Natural killer cell (primary cell): ENCODE data around the gene ZNF497. TPM values are rescaled to one million over a fixed set of nuclear protein-coding genes. Genes with fewer than 3 reads are reported as not detected.

Experiments
- ATAC-seq, 3 donors: fragments of 150-1000 bp in 2 of 3; fragments of 200-7000 bp in 1 of 3; cut with Tn5 transposase; 1 replicate in 1 of 3; 2 replicates in 2 of 3; pipeline ENCODE4 v1.10.0; 2021; ENCODE audit warnings: mild to moderate bottlenecking in 2 of 3, moderate library complexity in 2 of 3
- DNase-seq, 2 donors: peaks; one replicate each; pipeline versions ENCODE4 v3.0.0 to v3.0.0-alpha.2; 2013 to 2021; ENCODE audit warnings: mixed read lengths in 1 of 2
- H3K27ac ChIP-seq: one replicate; pipeline ENCODE4 v1.5.1; 2013; ENCODE audit warnings: mild to moderate bottlenecking, low read length
- H3K27me3 ChIP-seq: one replicate; pipeline ENCODE4 v1.6.1; 2013; ENCODE audit warnings: low read length; ENCODE audit not compliant: control insufficient read depth, insufficient read depth
- H3K36me3 ChIP-seq: one replicate; pipeline ENCODE4 v1.6.1; 2013; ENCODE audit warnings: low read length; ENCODE audit not compliant: control insufficient read depth, insufficient read depth
- H3K4me1 ChIP-seq: one replicate; pipeline ENCODE4 v1.6.1; 2013; ENCODE audit warnings: low read length; ENCODE audit not compliant: control insufficient read depth, insufficient read depth
- H3K4me3 ChIP-seq: one replicate; pipeline ENCODE4 v1.5.1; 2013; ENCODE audit warnings: low read length
- H3K9me3 ChIP-seq: one replicate; pipeline ENCODE4 v1.6.1; 2013; ENCODE audit warnings: low read length; ENCODE audit not compliant: control insufficient read depth, insufficient read depth
- H3K27ac Mint-ChIP-seq, 2 donors: one replicate each; pipeline ENCODE4 v1.8.0; 2022; ENCODE audit warnings: mild to moderate bottlenecking in 2 of 2, mixed read lengths in 2 of 2, moderate library complexity in 1 of 2
- H3K27me3 Mint-ChIP-seq, 2 donors: one replicate each; pipeline ENCODE4 v1.8.0; 2022; ENCODE audit warnings: low read depth in 2 of 2, mixed read lengths in 2 of 2
- H3K36me3 Mint-ChIP-seq: one replicate; pipeline ENCODE4 v1.8.0; 2022; ENCODE audit warnings: mixed read lengths
- H3K4me1 Mint-ChIP-seq, 2 donors: one replicate each; pipeline ENCODE4 v1.8.0; 2022; ENCODE audit warnings: mixed read lengths in 2 of 2
- H3K4me3 Mint-ChIP-seq: one replicate; pipeline ENCODE4 v1.8.0; 2022; ENCODE audit warnings: mild to moderate bottlenecking, moderate library complexity, mixed read lengths
- H3K9me3 Mint-ChIP-seq, 2 donors: one replicate each; pipeline ENCODE4 v1.8.0; 2022; ENCODE audit warnings: mixed read lengths in 2 of 2
- WGBS: methylation state at CpG from one replicate; pipeline ENCODE4 v1.1.7; 2013; ENCODE audit warnings: missing lambda C conversion rate; ENCODE audit not compliant: insufficient coverage; 5-methylcytosine and 5-hydroxymethylcytosine counted together
- intact Hi-C: fragments of 100-400 bp; cut with micrococcal nuclease; formaldehyde crosslinking; loops from one replicate; pipeline ENCODE4 v1.14.2; 2022
- total RNA-seq, 4 donors: library from RNA; stranded (reverse); fragments of 120-200 nt in 1 of 4; gene quantifications; one replicate each; pipeline versions ENCODE4 v1.2.3 to v1.2.4, GENCODE V29; 2013 to 2022
- TF ChIP-seq, protein P1 (sequence below): fragments of 200-600 bp; IDR thresholded peaks from one replicate; pipeline ENCODE4 v1.8.0; 2022; ENCODE audit warnings: antibody characterized with exemption

The ZNF497 gene
- total RNA-seq, 3 donors from 2014 or later (not counting 1 experiment from before 2014, with no cell fraction given) = 0.40 to 0.61 (median 0.60) TPM

DNA sequence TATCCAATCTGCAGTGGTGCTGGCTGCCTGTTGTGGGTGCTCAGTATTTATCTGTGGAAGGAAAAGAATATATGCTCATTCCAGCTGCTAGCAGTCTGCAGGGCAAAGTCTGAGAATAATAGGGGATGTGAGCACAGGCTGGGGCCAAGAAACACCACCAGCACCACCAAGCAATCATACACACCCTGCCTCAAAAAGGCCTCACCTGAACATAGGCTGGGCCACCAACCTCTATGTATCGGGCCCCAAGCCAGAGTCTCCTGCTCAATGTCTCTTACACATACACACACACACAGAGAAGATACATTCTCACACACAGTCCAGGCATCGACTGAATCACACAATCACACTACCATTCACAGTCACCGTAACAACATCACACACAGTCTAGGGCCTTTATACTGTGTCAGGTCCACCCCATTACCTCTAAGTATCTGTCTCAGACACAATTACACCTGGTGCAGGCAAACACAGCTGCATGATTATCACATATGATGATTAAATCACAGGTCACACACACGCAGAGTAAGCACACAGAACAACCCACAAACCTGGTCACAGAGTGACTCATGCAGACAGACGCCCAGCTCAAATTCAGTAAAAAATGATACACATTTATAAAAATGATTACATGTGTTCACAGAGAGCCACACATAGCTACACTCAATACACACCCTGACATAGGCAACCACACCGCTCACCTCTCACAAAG is 37.1 kb downstream of the ZNF497 start:
- Mint-ChIP-seq H3K4me1 (no peaks in the 10 kb centered on the region), H3K27ac (no peak overlapping the region), H3K9me3 (no peaks in the 10 kb centered on the region), H3K4me3 (no peak overlapping the region), H3K27me3 (no peaks in the 10 kb centered on the region), H3K36me3 (no peaks in the 10 kb centered on the region)
- intact Hi-C loops = loop anchor here (2.0 to 10.0 kb wide), 3 partner anchors 55 to 1921 kb away; partner anchors contain the start of genes ZNF583 and ZNF837
- WGBS = 90% methylated on average over 6 of the region's 6 CpGs
- Histone ChIP-seq H3K27ac (peak overlapping the region; percentile 96), H3K4me3 (no peak overlapping the region), H3K9me3 (no peaks in the 10 kb centered on the region), H3K36me3 (no peaks in the 10 kb centered on the region), H3K27me3 (no peaks in the 10 kb centered on the region), H3K4me1 (peaks cover 29% of the 10 kb centered on the region)
- ATAC-seq = no peak
- TF ChIP-seq, protein P1, sequence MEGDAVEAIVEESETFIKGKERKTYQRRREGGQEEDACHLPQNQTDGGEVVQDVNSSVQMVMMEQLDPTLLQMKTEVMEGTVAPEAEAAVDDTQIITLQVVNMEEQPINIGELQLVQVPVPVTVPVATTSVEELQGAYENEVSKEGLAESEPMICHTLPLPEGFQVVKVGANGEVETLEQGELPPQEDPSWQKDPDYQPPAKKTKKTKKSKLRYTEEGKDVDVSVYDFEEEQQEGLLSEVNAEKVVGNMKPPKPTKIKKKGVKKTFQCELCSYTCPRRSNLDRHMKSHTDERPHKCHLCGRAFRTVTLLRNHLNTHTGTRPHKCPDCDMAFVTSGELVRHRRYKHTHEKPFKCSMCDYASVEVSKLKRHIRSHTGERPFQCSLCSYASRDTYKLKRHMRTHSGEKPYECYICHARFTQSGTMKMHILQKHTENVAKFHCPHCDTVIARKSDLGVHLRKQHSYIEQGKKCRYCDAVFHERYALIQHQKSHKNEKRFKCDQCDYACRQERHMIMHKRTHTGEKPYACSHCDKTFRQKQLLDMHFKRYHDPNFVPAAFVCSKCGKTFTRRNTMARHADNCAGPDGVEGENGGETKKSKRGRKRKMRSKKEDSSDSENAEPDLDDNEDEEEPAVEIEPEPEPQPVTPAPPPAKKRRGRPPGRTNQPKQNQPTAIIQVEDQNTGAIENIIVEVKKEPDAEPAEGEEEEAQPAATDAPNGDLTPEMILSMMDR = no peak
- no peak for DNase-seq

DNA sequence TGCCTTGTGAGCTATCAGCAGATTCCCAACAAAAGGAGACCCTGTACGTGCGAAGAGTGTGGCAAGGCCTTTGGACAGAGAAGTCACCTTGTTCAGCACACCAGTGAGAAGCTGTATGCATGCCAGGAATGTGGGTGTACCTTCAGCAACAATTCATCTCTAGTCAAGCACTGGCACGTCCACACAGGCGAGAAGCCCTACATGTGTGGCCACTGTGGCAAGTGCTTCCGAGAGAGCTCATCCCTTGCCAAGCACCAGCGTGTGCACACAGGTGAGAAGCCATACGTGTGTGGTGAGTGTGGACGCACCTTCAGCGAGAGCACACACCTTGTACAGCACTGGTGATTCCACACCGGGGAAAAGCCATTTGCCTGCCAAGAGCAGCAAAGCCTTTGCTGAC is 43.3 kb downstream of the ZNF497 start:
- TF ChIP-seq, protein P1 = no peak
- intact Hi-C loops = no loop called here
- Histone ChIP-seq H3K36me3 (peaks cover 13% of the 10 kb centered on the region), H3K4me1 (no peaks in the 10 kb centered on the region), H3K4me3 (no peak overlapping the region), H3K27me3 (no peaks in the 10 kb centered on the region), H3K27ac (no peak overlapping the region), H3K9me3 (no peaks in the 10 kb centered on the region)
- no peak for DNase-seq
- ATAC-seq = no peak
- peaks cover 8% of the 10 kb centered on the region for H3K36me3 Mint-ChIP-seq
- no peaks in the 10 kb centered on the region for H3K9me3 Mint-ChIP-seq
- 94% methylated on average over 10 of the region's 10 CpGs for WGBS
- H3K27me3 Mint-ChIP-seq = no peaks in the 10 kb centered on the region
- no peaks in the 10 kb centered on the region for H3K4me1 Mint-ChIP-seq
- no peak overlapping the region for H3K27ac Mint-ChIP-seq
- H3K4me3 Mint-ChIP-seq = no peak overlapping the region

DNA sequence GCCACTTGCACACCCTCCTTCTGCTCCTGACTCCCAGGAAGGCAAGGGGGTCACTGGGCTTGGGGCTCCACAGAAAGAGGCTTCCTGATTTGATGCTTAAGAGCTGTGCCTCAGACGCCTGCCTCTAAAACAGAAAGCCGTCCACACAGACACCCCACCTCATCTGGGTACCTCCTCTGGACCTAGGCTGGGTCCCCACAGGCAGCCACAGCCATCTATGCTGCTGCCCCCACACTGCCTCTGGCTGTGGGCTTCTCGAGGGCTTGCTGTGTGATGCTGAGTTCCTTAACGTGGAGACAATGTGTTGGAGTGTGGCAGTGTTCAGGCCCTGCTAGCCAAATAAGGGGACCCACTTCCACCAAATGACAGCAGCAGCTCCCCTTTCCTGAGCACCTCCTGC is 44.3 kb downstream of the ZNF497 start:
- peaks cover 8% of the 10 kb centered on the region for H3K36me3 Mint-ChIP-seq
- Histone ChIP-seq H3K36me3 (peaks cover 20% of the 10 kb centered on the region), H3K9me3 (no peaks in the 10 kb centered on the region), H3K27ac (no peak overlapping the region), H3K4me1 (no peaks in the 10 kb centered on the region), H3K4me3 (no peak overlapping the region), H3K27me3 (no peaks in the 10 kb centered on the region)
- H3K4me1 Mint-ChIP-seq = no peaks in the 10 kb centered on the region
- no peak overlapping the region for H3K27ac Mint-ChIP-seq
- H3K4me3 Mint-ChIP-seq = no peak overlapping the region
- DNase-seq = no peak
- H3K27me3 Mint-ChIP-seq = no peaks in the 10 kb centered on the region
- no peak for ATAC-seq
- TF ChIP-seq, protein P1 = no peak
- H3K9me3 Mint-ChIP-seq = no peaks in the 10 kb centered on the region
- 81% methylated on average over 4 of the region's 4 CpGs for WGBS
- intact Hi-C loops = no loop called here
